BJ (cell line): ENCODE results near the gene SOCS6. TPM values are rescaled to one million over a fixed set of nuclear protein-coding genes. Genes with fewer than 3 reads are reported as not detected.
A peak's percentile ranks its signal among the peaks of the same experiment; 100 is the strongest.
"Not testable (repeated sequence)": the region's sequence is repeated elsewhere in the genome, so short reads cannot be mapped to it uniquely, and the experiment has no call there.

Experiments
- CTCF ChIA-PET: fragments of 350-600 bp; formaldehyde crosslinking; extraction: SDS; loops from one replicate; lab custom pipeline; 2021; ENCODE audit warnings: antibody characterized with exemption, inconsistent platforms; lab: Yijun Ruan, JAX
- POLR2A ChIA-PET: fragments of 300-600 bp; sonication (Branson Sonifier 250); formaldehyde crosslinking; extraction: SDS; loops from one replicate; lab custom pipeline; 2021; ENCODE audit warnings: antibody characterized with exemption; lab: Charles Lee
- DNase-seq: peaks from one replicate; pipeline ENCODE4 v3.0.0-alpha.2; 2011; ENCODE audit warnings: low read depth
- H3K27me3 ChIP-seq: 2 replicates; pipeline ENCODE4 v1.6.0; 2011; ENCODE audit warnings: low read length; ENCODE audit not compliant: control insufficient read depth, insufficient read depth
- H3K36me3 ChIP-seq: 2 replicates; pipeline ENCODE4 v1.5.1; 2011; ENCODE audit warnings: low read length; ENCODE audit not compliant: control insufficient read depth, insufficient read depth
- H3K4me3 ChIP-seq: 2 replicates; pipeline ENCODE4 v1.5.1; 2011; ENCODE audit warnings: low read depth, mild to moderate bottlenecking, control low read depth, low read length
- polyA plus RNA-seq: library from polyadenylated mRNA; depleted of rRNA; stranded (reverse); fragments of >200 nt; gene quantifications from 2 replicates; pipeline ENCODE4 v1.2.3, GENCODE V29; 2011
- TF ChIP-seq, protein P1 (sequence below): IDR thresholded peaks from 2 replicates; pipeline ENCODE4 v1.5.1; 2011; ENCODE audit warnings: low read depth, mild to moderate bottlenecking, control low read depth, inconsistent platforms, low read length, moderate library complexity; ENCODE audit not compliant: insufficient read depth

Gene SOCS6
- polyA plus RNA-seq, 1 experiment = 26.7 TPM

DNA sequence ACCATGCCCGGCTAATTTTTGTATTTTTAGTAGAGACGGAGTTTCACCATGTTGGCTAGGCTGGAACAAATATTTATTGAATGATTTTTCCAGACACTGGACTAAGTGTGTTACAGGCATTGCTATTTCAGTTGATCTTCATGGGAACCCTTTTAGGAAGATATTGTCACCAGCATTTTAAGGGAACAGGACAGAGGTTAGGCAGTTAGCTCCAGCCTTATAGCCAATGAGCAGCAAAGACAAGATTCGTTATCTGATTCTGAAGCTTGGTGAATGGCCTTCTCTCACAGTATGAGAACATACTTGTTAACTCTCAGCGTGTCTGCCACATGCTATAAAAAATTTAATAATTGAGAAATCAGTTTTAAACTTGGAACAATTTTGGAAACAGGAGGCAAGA is 73.4 kb downstream of the SOCS6 start:
- Histone ChIP-seq H3K27me3 (no peaks in the 10 kb centered on the region), H3K36me3 (no peaks in the 10 kb centered on the region), H3K4me3 (no peak overlapping the region)
- ChIA-PET POLR2A (no interaction called here), CTCF (no interaction called here)
- DNase-seq = no peak
- TF ChIP-seq, protein P1, sequence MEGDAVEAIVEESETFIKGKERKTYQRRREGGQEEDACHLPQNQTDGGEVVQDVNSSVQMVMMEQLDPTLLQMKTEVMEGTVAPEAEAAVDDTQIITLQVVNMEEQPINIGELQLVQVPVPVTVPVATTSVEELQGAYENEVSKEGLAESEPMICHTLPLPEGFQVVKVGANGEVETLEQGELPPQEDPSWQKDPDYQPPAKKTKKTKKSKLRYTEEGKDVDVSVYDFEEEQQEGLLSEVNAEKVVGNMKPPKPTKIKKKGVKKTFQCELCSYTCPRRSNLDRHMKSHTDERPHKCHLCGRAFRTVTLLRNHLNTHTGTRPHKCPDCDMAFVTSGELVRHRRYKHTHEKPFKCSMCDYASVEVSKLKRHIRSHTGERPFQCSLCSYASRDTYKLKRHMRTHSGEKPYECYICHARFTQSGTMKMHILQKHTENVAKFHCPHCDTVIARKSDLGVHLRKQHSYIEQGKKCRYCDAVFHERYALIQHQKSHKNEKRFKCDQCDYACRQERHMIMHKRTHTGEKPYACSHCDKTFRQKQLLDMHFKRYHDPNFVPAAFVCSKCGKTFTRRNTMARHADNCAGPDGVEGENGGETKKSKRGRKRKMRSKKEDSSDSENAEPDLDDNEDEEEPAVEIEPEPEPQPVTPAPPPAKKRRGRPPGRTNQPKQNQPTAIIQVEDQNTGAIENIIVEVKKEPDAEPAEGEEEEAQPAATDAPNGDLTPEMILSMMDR = no peak

DNA sequence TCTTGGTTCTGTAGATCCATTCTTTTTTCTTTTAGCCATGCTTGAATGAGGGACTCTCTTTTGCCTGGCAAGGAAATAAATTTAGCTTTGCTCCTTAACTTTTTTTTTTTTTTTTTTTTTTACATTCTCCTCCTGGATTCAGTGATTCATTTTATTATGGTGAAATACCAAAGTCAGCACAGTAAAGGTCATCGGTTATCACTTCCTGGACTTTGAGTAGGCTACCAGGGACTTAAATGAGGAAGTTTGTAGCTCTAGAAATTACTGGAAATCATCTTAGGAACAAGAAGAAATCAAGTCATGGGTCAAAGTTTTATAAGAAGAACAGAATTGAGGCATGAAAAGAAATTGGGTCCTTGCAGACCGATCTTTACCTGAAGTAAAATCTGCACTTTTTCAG is 75.0 kb downstream of the SOCS6 start:
- TF ChIP-seq, protein P1 = no peak
- ChIA-PET CTCF (no interaction called here), POLR2A (interaction anchor here (0.5 to 0.6 kb wide), 3 partner anchors 10 to 158 kb away, joined by 3 to 9 read pairs (median 4); partner anchors contain the start of gene RTTN)
- peak; percentile 26 for DNase-seq
- H3K36me3 ChIP-seq = no peaks in the 10 kb centered on the region
- no peak overlapping the region for H3K4me3 ChIP-seq
- H3K27me3 ChIP-seq = no peaks in the 10 kb centered on the region

DNA sequence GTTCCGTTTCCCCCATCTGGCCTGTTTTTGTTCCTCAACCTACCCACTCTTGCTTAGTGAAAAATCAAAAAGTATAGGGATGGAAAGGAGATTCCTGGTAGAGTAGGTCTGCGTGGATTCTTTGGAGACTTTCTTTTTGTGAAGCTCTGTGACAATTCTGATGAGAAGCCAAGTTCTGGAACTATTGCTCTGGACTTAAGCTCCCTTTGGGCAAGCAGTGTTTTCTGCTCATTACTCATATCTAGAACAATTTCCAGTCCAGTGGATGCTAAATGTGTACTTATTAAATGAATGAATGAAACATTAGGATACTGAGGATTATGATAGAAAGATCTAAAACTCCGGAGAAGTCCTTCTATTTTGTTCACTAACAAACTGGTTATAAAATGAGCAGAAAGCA is 76.5 kb downstream of the SOCS6 start:
- Histone ChIP-seq H3K4me3 (no peak overlapping the region), H3K36me3 (no peaks in the 10 kb centered on the region), H3K27me3 (no peaks in the 10 kb centered on the region)
- ChIA-PET POLR2A (interaction anchor here (0.6 kb wide), 1 partner anchor 17 kb away, joined by 4 read pairs; no protein-coding TSS in a partner anchor), CTCF (interaction anchor here (1.1 to 1.6 kb wide), 2 partner anchors 16 to 68 kb away, joined by 3 to 5 read pairs; no protein-coding TSS in a partner anchor)
- DNase-seq = no peak
- TF ChIP-seq, protein P1 = no peak

DNA sequence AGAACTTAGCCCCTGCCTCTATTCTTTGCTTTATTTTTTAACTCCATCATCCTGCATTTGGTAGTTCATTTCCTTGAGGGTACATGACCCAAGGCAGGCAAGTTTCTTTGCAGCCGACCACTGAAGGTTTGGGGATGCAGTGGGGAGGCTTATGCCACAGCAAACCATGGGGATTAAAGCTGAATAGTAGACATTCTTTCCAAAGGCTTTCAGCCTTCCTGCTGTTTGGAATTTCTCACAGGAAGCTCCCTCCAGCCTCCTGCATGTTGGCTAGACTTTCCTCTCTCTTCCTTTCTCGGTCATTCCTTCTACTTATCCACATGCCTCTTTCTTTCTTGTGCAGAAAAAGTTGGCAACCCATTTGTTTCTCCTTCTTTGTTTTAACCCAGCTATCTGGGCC is 77.3 kb downstream of the SOCS6 start:
- ChIA-PET POLR2A (interaction anchor here (1.0 kb wide), 1 partner anchor 70 kb away, joined by 3 read pairs; no protein-coding TSS in a partner anchor), CTCF (interaction anchor here (0.6 to 1.6 kb wide), 3 partner anchors 17 to 67 kb away, joined by 3 to 5 read pairs (median 3); no protein-coding TSS in a partner anchor)
- TF ChIP-seq, protein P1 = no peak
- Histone ChIP-seq H3K36me3 (no peaks in the 10 kb centered on the region), H3K27me3 (no peaks in the 10 kb centered on the region), H3K4me3 (no peak overlapping the region)
- no peak for DNase-seq

DNA sequence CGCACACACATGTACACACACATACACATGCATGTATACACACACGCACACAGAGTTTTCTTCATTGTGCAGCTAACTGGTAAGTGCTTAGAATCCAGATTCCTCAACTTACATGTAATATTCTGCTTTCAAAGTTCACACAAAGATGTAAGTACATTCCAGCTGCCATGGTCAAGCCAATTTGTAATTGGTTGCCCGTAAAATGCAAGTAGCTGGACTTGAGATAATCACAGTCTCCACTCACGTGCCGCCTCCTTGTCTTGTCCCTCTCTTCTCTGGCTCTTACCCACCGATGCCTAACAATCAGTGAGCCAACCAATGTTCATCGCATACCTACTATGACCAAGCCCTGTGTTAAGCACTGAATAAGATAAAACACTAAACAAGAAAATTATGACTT is 77.8 kb downstream of the SOCS6 start:
- DNase-seq = no peak
- H3K36me3 ChIP-seq = no peaks in the 10 kb centered on the region
- H3K27me3 ChIP-seq = no peaks in the 10 kb centered on the region
- ChIA-PET CTCF (interaction anchor here (1.6 kb wide), 1 partner anchor 18 kb away, joined by 5 read pairs; no protein-coding TSS in a partner anchor), POLR2A (interaction anchor here (1.0 kb wide), 1 partner anchor 70 kb away, joined by 3 read pairs; no protein-coding TSS in a partner anchor)
- TF ChIP-seq, protein P1 = no peak
- no peak overlapping the region for H3K4me3 ChIP-seq

DNA sequence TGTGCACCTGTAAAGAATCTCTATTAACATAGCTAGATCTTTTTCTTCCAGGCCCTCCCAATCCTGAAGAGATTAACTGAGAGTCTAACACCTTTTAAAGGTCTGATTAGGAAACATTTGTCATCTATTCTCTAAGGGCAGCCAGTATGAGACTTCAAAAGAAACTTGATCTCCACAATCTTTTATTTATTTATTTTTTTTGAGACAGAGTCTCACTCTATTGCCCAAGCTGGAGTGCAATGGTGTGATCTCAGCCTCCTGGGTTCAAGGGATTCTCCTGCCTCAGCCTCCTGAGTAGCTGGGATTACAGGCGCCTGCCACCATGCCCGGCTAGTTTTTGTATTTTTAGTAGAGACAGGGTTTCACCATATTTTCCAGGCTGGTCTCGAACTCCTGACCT is 78.5 kb downstream of the SOCS6 start:
- H3K27me3 ChIP-seq, H3K36me3 ChIP-seq, DNase-seq, H3K4me3 ChIP-seq, CTCF ChIA-PET, POLR2A ChIA-PET: not testable (repeated sequence)
